K562 (cell line): ENCODE results near the gene NUP214.

ENCODE experiments used
- ARHGAP35 ChIP-seq: fragments of 450-650 bp; IDR thresholded peaks from 2 replicates; pipeline ENCODE4 v1.6.1; 2018; ENCODE audit not compliant: partially characterized antibody
- EZH2 ChIP-seq: IDR thresholded peaks from 2 replicates; pipeline ENCODE4 v1.6.1; 2012; ENCODE audit warnings: low read depth, mild to moderate bottlenecking, inconsistent platforms, low read length, borderline replicate concordance
- GATA2 ChIP-seq: sonication (generic); formaldehyde crosslinking; IDR thresholded peaks from 2 replicates; pipeline ENCODE4 v1.4.0; 2020; ENCODE audit warnings: mild to moderate bottlenecking, missing genetic modification reagents
- JUND ChIP-seq, 2 experiments: IDR thresholded peaks; 2 replicates in 1 of 2; 3 replicates in 1 of 2; pipeline ENCODE4 v1.6.1; 2011; ENCODE audit warnings: borderline replicate concordance in 2 of 2, low read depth in 2 of 2, low read length in 2 of 2, improper control_type of control experiment in 1 of 2, missing biosample characterization in 1 of 2, missing genetic modification characterization in 1 of 2, missing genetic modification reagents in 1 of 2
- POLR2A ChIP-seq: fragments of 450-650 bp; conservative IDR thresholded peaks from 2 replicates; pipeline ENCODE4 v1.6.1; 2016
- POLR2G ChIP-seq: fragments of 200-400 bp; formaldehyde crosslinking; IDR thresholded peaks from 2 replicates; pipeline ENCODE4 v1.6.1; 2017; ENCODE audit warnings: low read depth, mild to moderate bottlenecking, antibody characterized with exemption, low read length, moderate library complexity
- PTTG1 ChIP-seq: fragments of 450-650 bp; IDR thresholded peaks from 2 replicates; pipeline ENCODE4 v1.6.1; 2016; ENCODE audit warnings: low read depth, mild to moderate bottlenecking, missing genetic modification characterization, missing compliant biosample characterization
- SMARCA4 ChIP-seq: fragments of 450-650 bp; IDR thresholded peaks from 2 replicates; pipeline ENCODE4 v1.6.1; 2016
- ZEB2 ChIP-seq: fragments of 450-650 bp; IDR thresholded peaks from 2 replicates; pipeline ENCODE4 v1.6.1; 2016
- ZNF146 ChIP-seq: IDR thresholded peaks from one replicate; pipeline ENCODE4 v1.6.1; 2018; ENCODE audit warnings: missing compliant biosample characterization; ENCODE audit not compliant: unreplicated experiment
- ZNF274 ChIP-seq: IDR thresholded peaks from 2 replicates; pipeline ENCODE4 v1.6.1; 2011; ENCODE audit warnings: low read depth, mild to moderate bottlenecking, low read length, moderate library complexity, borderline replicate concordance
- TF ChIP-seq, protein P1 (sequence below), 2 experiments: fragments of 450-650 bp; formaldehyde crosslinking in 1 of 2; IDR thresholded peaks; 2 replicates each; pipeline versions ENCODE4 v1.4.0 to v1.6.1; 2014 to 2020; ENCODE audit warnings: mild to moderate bottlenecking in 2 of 2, borderline replicate concordance in 1 of 2, low read depth in 1 of 2

GRCh38 chr9:131214286-131214856 is 89.0 kb downstream of the NUP214 start:
- TF ChIP-seq ARHGAP35 (no peak), ZNF146 (CRISPR knock-in tag) (no peak), POLR2A (no peak), JUND (IDR thresholded peaks at IDR 0.05; ENCODE audit: borderline replicate concordance, low read depth, low read length) (no peak), JUND (tag; IDR thresholded peaks at IDR 0.05; ENCODE audit: borderline replicate concordance, low read depth, low read length) (no peak), POLR2G (no peak), EZH2 (no peak), ZEB2 (no peak), ZNF274 (no peak), PTTG1 (tag) (no peak), GATA2 (CRISPR knock-in tag) (no peak), SMARCA4 (no peak)
- TF ChIP-seq, protein P1, sequence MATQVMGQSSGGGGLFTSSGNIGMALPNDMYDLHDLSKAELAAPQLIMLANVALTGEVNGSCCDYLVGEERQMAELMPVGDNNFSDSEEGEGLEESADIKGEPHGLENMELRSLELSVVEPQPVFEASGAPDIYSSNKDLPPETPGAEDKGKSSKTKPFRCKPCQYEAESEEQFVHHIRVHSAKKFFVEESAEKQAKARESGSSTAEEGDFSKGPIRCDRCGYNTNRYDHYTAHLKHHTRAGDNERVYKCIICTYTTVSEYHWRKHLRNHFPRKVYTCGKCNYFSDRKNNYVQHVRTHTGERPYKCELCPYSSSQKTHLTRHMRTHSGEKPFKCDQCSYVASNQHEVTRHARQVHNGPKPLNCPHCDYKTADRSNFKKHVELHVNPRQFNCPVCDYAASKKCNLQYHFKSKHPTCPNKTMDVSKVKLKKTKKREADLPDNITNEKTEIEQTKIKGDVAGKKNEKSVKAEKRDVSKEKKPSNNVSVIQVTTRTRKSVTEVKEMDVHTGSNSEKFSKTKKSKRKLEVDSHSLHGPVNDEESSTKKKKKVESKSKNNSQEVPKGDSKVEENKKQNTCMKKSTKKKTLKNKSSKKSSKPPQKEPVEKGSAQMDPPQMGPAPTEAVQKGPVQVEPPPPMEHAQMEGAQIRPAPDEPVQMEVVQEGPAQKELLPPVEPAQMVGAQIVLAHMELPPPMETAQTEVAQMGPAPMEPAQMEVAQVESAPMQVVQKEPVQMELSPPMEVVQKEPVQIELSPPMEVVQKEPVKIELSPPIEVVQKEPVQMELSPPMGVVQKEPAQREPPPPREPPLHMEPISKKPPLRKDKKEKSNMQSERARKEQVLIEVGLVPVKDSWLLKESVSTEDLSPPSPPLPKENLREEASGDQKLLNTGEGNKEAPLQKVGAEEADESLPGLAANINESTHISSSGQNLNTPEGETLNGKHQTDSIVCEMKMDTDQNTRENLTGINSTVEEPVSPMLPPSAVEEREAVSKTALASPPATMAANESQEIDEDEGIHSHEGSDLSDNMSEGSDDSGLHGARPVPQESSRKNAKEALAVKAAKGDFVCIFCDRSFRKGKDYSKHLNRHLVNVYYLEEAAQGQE (IDR thresholded peaks at IDR 0.05; ENCODE audit: borderline replicate concordance): no peak
- TF ChIP-seq, protein P1 (CRISPR knock-in tag; IDR thresholded peaks at IDR 0.05; ENCODE audit: low read depth): no peak
